Osteoblast (primary cell): Measurements from ENCODE around the gene SCGN. TPM values are rescaled to one million over a fixed set of nuclear protein-coding genes. Genes with fewer than 3 reads are reported as not detected.

ENCODE experiments used
- DNase-seq: peaks from one replicate; pipeline ENCODE4 v3.0.0; 2011; ENCODE audit warnings: low spot score, mixed read lengths; ENCODE audit not compliant: insufficient read length; ENCODE audit errors: missing footprints
- H2AFZ ChIP-seq: 2 replicates; pipeline ENCODE4 v1.6.0; 2011; ENCODE audit warnings: mild to moderate bottlenecking, low read length
- H3K27ac ChIP-seq: 2 replicates; pipeline ENCODE4 v1.5.1; 2011; ENCODE audit warnings: mild to moderate bottlenecking, low read depth, low read length, moderate library complexity
- H3K27me3 ChIP-seq: 2 replicates; pipeline ENCODE4 v1.6.0; 2012; ENCODE audit warnings: mild to moderate bottlenecking, control low read depth, inconsistent platforms, low read length, moderate library complexity; ENCODE audit not compliant: insufficient read depth
- H3K36me3 ChIP-seq: 2 replicates; pipeline ENCODE4 v1.5.1; 2011; ENCODE audit warnings: mild to moderate bottlenecking, low read length, control low read depth, moderate library complexity; ENCODE audit not compliant: insufficient read depth
- H3K4me1 ChIP-seq: 2 replicates; pipeline ENCODE4 v1.5.1; 2011; ENCODE audit warnings: mild to moderate bottlenecking, low read length, control low read depth, moderate library complexity; ENCODE audit not compliant: insufficient read depth
- H3K4me2 ChIP-seq: 2 replicates; pipeline ENCODE4 v1.6.0; 2011; ENCODE audit warnings: mild to moderate bottlenecking, low read length; ENCODE audit not compliant: insufficient read depth
- H3K4me3 ChIP-seq: fragments of 200-600 bp; sonication (generic); 3 replicates; pipeline ENCODE4 v1.5.1; 2012; ENCODE audit warnings: mild to moderate bottlenecking, low read length, inconsistent platforms; ENCODE audit not compliant: insufficient read depth
- H3K79me2 ChIP-seq: 2 replicates; pipeline ENCODE4 v1.6.0; 2012; ENCODE audit warnings: mild to moderate bottlenecking, low read length, control low read depth, inconsistent platforms; ENCODE audit not compliant: insufficient read depth
- H3K9me3 ChIP-seq: 2 replicates; pipeline ENCODE4 v1.5.1; 2011; ENCODE audit warnings: low read depth, low read length, control low read depth
- H4K20me1 ChIP-seq: 2 replicates; pipeline ENCODE4 v1.6.0; 2012; ENCODE audit warnings: mild to moderate bottlenecking, low read length, control low read depth; ENCODE audit not compliant: insufficient read depth
- total RNA-seq: library from RNA; depleted of rRNA; stranded (reverse); fragments of >200 nt; gene quantifications from 2 replicates; pipeline ENCODE4 v1.2.3, GENCODE V29; 2012
- TF ChIP-seq, protein P1 (sequence below): IDR thresholded peaks from 2 replicates; pipeline ENCODE4 v1.5.1; 2011; ENCODE audit warnings: mild to moderate bottlenecking, low read depth, low read length, moderate library complexity; ENCODE audit errors: extremely low read depth

Gene SCGN
- total RNA-seq, 1 donor, result not detected

DNA sequence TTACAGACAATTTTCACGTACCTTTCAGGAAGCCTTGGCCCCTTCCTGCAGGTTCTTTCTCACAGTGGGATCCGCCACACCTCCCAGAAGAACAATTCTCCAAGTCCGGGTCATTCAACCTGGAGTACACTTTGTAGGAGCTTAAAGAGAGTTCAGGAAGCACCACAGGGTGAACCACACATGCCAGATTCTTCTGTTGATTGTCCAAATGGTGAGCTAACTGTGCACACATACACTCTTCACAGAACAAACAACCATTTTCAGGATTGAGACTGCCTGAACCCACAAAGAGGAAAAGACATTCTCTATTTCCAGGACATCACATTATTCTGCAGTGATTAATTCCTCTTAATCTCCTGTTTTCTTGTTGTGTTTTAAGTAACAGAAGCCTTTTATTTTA lies 51.0 kb downstream of the SCGN start:
- Histone ChIP-seq H3K9me3 (no peaks in the 10 kb centered on the region), H3K4me1 (no peaks in the 10 kb centered on the region), H3K4me3 (no peak overlapping the region), H3K27ac (no peak overlapping the region), H3K79me2 (no peaks in the 10 kb centered on the region), H2AFZ (no peak overlapping the region), H3K4me2 (no peak overlapping the region), H4K20me1 (no peaks in the 10 kb centered on the region), H3K36me3 (no peaks in the 10 kb centered on the region), H3K27me3 (no peaks in the 10 kb centered on the region)
- TF ChIP-seq, protein P1, sequence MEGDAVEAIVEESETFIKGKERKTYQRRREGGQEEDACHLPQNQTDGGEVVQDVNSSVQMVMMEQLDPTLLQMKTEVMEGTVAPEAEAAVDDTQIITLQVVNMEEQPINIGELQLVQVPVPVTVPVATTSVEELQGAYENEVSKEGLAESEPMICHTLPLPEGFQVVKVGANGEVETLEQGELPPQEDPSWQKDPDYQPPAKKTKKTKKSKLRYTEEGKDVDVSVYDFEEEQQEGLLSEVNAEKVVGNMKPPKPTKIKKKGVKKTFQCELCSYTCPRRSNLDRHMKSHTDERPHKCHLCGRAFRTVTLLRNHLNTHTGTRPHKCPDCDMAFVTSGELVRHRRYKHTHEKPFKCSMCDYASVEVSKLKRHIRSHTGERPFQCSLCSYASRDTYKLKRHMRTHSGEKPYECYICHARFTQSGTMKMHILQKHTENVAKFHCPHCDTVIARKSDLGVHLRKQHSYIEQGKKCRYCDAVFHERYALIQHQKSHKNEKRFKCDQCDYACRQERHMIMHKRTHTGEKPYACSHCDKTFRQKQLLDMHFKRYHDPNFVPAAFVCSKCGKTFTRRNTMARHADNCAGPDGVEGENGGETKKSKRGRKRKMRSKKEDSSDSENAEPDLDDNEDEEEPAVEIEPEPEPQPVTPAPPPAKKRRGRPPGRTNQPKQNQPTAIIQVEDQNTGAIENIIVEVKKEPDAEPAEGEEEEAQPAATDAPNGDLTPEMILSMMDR, result no peak
- DNase-seq, result no peak

DNA sequence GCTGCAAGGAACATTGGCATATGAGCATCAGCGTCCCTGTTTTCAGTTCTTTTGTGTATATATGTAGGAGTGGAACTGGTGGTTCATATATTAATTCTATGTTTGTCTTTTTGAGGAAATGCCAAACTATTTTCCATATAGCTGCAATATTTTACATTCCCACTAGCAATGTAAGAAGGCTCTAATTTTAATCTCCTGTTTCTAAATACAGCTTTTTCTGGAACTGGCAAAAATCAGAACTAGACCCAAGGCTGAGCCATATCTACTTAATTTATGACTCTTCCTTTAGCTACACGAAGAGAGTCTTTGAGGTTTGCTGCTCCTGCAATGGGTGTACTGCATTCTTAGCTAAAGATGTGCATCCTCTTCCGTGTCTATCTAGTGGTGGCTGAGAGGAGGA lies 52.0 kb downstream of the SCGN start:
- Histone ChIP-seq H3K79me2 (no peaks in the 10 kb centered on the region), H3K27ac (no peak overlapping the region), H3K4me3 (no peak overlapping the region), H3K36me3 (no peaks in the 10 kb centered on the region), H3K27me3 (no peaks in the 10 kb centered on the region), H4K20me1 (no peaks in the 10 kb centered on the region), H3K4me2 (no peak overlapping the region), H3K9me3 (no peaks in the 10 kb centered on the region), H3K4me1 (no peaks in the 10 kb centered on the region), H2AFZ (no peak overlapping the region)
- TF ChIP-seq, protein P1, result no peak
- DNase-seq, result no peak

DNA sequence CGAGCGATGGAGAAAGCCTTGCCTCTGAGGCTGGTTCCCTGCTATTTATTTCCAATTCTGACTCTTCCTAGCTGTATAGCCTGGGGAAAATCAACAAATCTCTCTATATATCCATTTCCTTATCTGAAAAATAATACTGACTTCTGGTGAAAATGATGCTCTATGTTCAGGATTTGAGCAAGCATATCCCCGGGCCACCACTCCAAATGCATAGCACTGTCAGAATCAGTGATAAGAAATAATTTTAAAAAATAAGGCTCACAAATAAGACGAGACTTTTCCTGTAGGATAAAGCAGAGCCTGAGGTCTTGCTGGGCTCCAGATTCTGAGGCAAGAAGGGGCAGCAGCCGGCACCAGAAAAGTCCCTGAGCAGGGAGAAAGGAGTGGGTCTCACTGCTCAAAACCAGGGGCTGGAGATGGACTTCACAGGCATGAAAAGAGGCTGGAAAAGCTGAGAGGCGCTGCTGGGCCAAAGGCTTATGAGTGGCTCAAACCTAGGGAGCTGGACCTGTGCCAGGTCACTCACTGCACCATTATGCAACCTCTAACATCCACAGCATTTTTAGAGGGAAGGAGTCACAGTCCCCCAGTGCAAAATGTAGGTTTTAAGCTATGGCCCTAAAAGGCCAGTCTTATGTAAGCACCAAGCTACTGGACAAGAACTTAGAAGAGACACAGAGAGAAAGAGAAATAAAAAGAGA lies 54.4 kb downstream of the SCGN start:
- Histone ChIP-seq H3K4me3 (no peak overlapping the region), H3K36me3 (no peaks in the 10 kb centered on the region), H3K27me3 (no peaks in the 10 kb centered on the region), H2AFZ (no peak overlapping the region), H3K79me2 (no peaks in the 10 kb centered on the region), H3K4me2 (no peak overlapping the region), H3K4me1 (no peaks in the 10 kb centered on the region), H3K27ac (no peak overlapping the region), H4K20me1 (no peaks in the 10 kb centered on the region), H3K9me3 (no peaks in the 10 kb centered on the region)
- TF ChIP-seq, protein P1, result no peak
- no peak for DNase-seq

DNA sequence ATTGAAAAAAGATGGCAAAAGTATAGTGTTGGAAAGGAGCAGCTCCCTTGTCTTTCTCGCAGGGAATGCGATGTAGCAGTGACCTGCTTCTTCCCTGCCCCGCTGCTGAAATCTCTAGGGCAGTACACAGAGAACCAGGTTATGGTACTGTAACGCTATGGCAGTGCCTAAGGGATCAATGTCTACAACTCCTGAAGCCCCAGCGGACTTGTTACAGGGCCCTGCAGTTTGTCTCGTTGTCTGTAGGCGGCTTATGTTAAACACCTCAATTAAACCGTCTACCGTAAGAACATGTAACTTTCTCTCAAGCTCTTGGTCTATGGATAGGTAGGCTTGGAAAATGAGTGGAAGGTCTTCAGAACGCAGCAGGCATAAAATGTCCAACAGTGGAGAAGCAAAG lies 57.7 kb downstream of the SCGN start:
- no peak for DNase-seq
- Histone ChIP-seq H3K4me3 (no peak overlapping the region), H3K4me2 (no peak overlapping the region), H3K36me3 (no peaks in the 10 kb centered on the region), H3K79me2 (no peaks in the 10 kb centered on the region), H3K9me3 (no peaks in the 10 kb centered on the region), H3K27ac (no peak overlapping the region), H3K4me1 (no peaks in the 10 kb centered on the region), H4K20me1 (no peaks in the 10 kb centered on the region), H2AFZ (no peak overlapping the region), H3K27me3 (no peaks in the 10 kb centered on the region)
- TF ChIP-seq, protein P1, result no peak
